Vagina (tissue), 2 donors: ENCODE results near the gene ULBP2.

Source experiments
- CTCF ChIP-seq, 3 experiments: fragments of 450-650 bp in 2 of 3; fragments of 200-600 bp in 1 of 3; sonication (generic) in 1 of 3; IDR thresholded peaks; one replicate each; pipeline ENCODE4 v1.5.1; 2017 to 2019; ENCODE audit warnings: antibody characterized with exemption in 3 of 3, mild to moderate bottlenecking in 2 of 3, moderate library complexity in 2 of 3
- POLR2A ChIP-seq, 2 donors: fragments of 450-650 bp; IDR thresholded peaks; one replicate each; pipeline ENCODE4 v1.6.1; 2017; ENCODE audit warnings: antibody characterized with exemption in 2 of 2, mild to moderate bottlenecking in 2 of 2, moderate library complexity in 2 of 2

GRCh38 chr6:149923327-149923986 is 18.4 kb upstream of the ULBP2 start:
- no peak for TF ChIP-seq POLR2A (IDR thresholded peaks at IDR 0.05)
- no peak for TF ChIP-seq CTCF (IDR thresholded peaks at IDR 0.05)
